Common myeloid progenitor, CD34-positive (primary cell): ENCODE measurements around the gene ERRFI1.
A peak's percentile ranks its signal among the peaks of the same experiment; 100 is the strongest.

Experiments used
- CTCF ChIA-PET: fragments of 350-600 bp; sonication (Branson Sonifier 250); formaldehyde crosslinking; loops from one replicate; lab custom pipeline; 2021; ENCODE audit warnings: antibody characterized with exemption; lab: Charles Lee
- POLR2A ChIA-PET: fragments of 350-600 bp; sonication (Branson Sonifier 250); formaldehyde crosslinking; loops from one replicate; lab custom pipeline; 2021; ENCODE audit warnings: antibody characterized with exemption; lab: Charles Lee
- DNase-seq, 3 donors: peaks; one replicate each; pipeline versions ENCODE4 v3.0.0 to v3.0.0-alpha.2; 2013
- H3K27ac ChIP-seq, 2 experiments: 1 replicate in 1 of 2; 2 replicates in 1 of 2; pipeline ENCODE4 v1.7.0; 2013; ENCODE audit warnings: inconsistent platforms in 2 of 2, low read length in 2 of 2, mild to moderate bottlenecking in 2 of 2, low read depth in 1 of 2, moderate library complexity in 1 of 2; ENCODE audit not compliant: severe bottlenecking in 2 of 2, insufficient read depth in 1 of 2, poor library complexity in 1 of 2
- H3K27me3 ChIP-seq, 5 experiments: replicated peaks in 2 of 5; 1 replicate in 3 of 5; 2 replicates in 2 of 5; pipeline versions ENCODE4 v1.6.1 to v1.7.0; 2013; ENCODE audit warnings: low read length in 4 of 5, mild to moderate bottlenecking in 2 of 5, moderate library complexity in 2 of 5, inconsistent platforms in 1 of 5; ENCODE audit not compliant: insufficient read depth in 5 of 5, control insufficient read depth in 4 of 5
- H3K36me3 ChIP-seq, 4 experiments: 1 replicate in 2 of 4; 2 replicates in 2 of 4; pipeline versions ENCODE4 v1.6.1 to v1.7.0; 2013; ENCODE audit warnings: low read length in 3 of 4, control low read depth in 1 of 4, mild to moderate bottlenecking in 1 of 4; ENCODE audit not compliant: control insufficient read depth in 4 of 4, insufficient read depth in 4 of 4
- H3K4me1 ChIP-seq, 4 experiments: 1 replicate in 3 of 4; 2 replicates in 1 of 4; pipeline versions ENCODE4 v1.6.1 to v1.7.1; 2013; ENCODE audit warnings: low read length in 3 of 4, mild to moderate bottlenecking in 3 of 4, control low read depth in 1 of 4, inconsistent platforms in 1 of 4, moderate library complexity in 1 of 4; ENCODE audit not compliant: control insufficient read depth in 4 of 4, insufficient read depth in 4 of 4; ENCODE audit errors: control extremely low read depth in 1 of 4
- H3K4me3 ChIP-seq, 7 experiments: 1 replicate in 4 of 7; 2 replicates in 3 of 7; pipeline versions ENCODE4 v1.5.1 to v1.7.0; 2013; ENCODE audit warnings: mild to moderate bottlenecking in 7 of 7, low read length in 6 of 7, moderate library complexity in 6 of 7, inconsistent platforms in 2 of 7, low read depth in 2 of 7, control low read depth in 1 of 7; ENCODE audit not compliant: insufficient read depth in 4 of 7, control insufficient read depth in 1 of 7; ENCODE audit errors: extremely low read depth in 1 of 7
- H3K9me3 ChIP-seq, 5 experiments: 1 replicate in 4 of 5; 2 replicates in 1 of 5; pipeline versions ENCODE4 v1.6.1 to v1.7.1; 2013; ENCODE audit warnings: low read length in 4 of 5, mild to moderate bottlenecking in 2 of 5, inconsistent platforms in 1 of 5, low read depth in 1 of 5, moderate library complexity in 1 of 5; ENCODE audit not compliant: control insufficient read depth in 4 of 5, insufficient read depth in 2 of 5; ENCODE audit errors: control extremely low read depth in 1 of 5
- whole genome bisulfite sequencing: methylation state at CpG from one replicate; pipeline ENCODE4 v1.1.5; 2013; ENCODE audit not compliant: insufficient coverage; 5-methylcytosine and 5-hydroxymethylcytosine counted together

ERRFI1 gene

GRCh38 chr1:7962636-7963377, 63.3 kb downstream of the ERRFI1 start:
- WGBS = 91% methylated on average over 7 of the region's 11 CpGs
- peak overlapping the region in 1 of 2 experiments; percentile 93 for H3K27ac ChIP-seq
- ChIA-PET POLR2A (interaction anchor here (0.7 kb wide), 1 partner anchor 53 kb away, joined by 3 read pairs; no protein-coding TSS in a partner anchor), CTCF (interaction anchor here (1.4 to 1.9 kb wide), 2 partner anchors 13 to 53 kb away, joined by 4 to 8 read pairs; no protein-coding TSS in a partner anchor)
- H3K36me3 ChIP-seq = peaks cover 15 to 39% (median 32%) of the 10 kb centered on the region in 4 experiments
- H3K27me3 ChIP-seq = no peaks in the 10 kb centered on the region
- peak overlapping the region in 5 of 7 experiments; percentile 88 to 95 (median 89) for H3K4me3 ChIP-seq
- no peaks in the 10 kb centered on the region for H3K9me3 ChIP-seq
- DNase-seq = no peak
- H3K4me1 ChIP-seq = peaks cover 13 to 31% (median 23%) of the 10 kb centered on the region in 4 experiments

GRCh38 chr1:7962014-7962335, 64.1 kb downstream of the ERRFI1 start:
- Histone ChIP-seq H3K27ac (peak overlapping the region; percentile 81 to 93), H3K9me3 (no peaks in the 10 kb centered on the region), H3K4me3 (peak overlapping the region; percentile 84 to 95 (median 89)), H3K36me3 (peaks cover 13 to 32% (median 25%) of the 10 kb centered on the region in 4 experiments), H3K27me3 (no peaks in the 10 kb centered on the region), H3K4me1 (peaks cover 13 to 26% (median 17%) of the 10 kb centered on the region in 4 experiments)
- peak; percentile 40 to 81 (median 80) for DNase-seq
- 0% methylated on average over 8 of the region's 10 CpGs for WGBS
- POLR2A ChIA-PET = no interaction called here
- CTCF ChIA-PET = interaction anchor here (1.4 to 1.9 kb wide), 3 partner anchors 13 to 54 kb away, joined by 4 to 8 read pairs (median 6); no protein-coding TSS in a partner anchor
